ENCODE measurements around the gene CLEC2A.

DNA sequence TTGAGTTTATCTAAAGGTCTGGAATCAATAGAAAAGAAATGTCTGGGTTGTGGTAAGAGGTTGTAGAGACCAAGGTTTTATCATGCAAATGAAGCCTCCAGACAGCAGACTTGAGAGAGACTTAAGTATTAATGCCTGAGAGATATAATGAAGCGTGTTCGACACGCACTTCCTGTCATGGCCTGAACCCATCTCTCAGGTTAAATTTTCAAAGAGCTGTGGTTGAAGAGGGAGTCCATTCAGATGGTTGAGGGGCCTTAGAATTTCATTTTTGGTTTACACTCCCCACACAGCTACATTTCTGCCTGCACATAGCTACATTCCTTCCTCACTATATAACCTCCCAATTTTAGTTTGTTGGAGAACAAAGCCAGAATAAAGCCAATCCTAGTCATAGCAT is 28.9 kb upstream of the CLEC2A start:
- TF ChIP-seq, protein P1, sequence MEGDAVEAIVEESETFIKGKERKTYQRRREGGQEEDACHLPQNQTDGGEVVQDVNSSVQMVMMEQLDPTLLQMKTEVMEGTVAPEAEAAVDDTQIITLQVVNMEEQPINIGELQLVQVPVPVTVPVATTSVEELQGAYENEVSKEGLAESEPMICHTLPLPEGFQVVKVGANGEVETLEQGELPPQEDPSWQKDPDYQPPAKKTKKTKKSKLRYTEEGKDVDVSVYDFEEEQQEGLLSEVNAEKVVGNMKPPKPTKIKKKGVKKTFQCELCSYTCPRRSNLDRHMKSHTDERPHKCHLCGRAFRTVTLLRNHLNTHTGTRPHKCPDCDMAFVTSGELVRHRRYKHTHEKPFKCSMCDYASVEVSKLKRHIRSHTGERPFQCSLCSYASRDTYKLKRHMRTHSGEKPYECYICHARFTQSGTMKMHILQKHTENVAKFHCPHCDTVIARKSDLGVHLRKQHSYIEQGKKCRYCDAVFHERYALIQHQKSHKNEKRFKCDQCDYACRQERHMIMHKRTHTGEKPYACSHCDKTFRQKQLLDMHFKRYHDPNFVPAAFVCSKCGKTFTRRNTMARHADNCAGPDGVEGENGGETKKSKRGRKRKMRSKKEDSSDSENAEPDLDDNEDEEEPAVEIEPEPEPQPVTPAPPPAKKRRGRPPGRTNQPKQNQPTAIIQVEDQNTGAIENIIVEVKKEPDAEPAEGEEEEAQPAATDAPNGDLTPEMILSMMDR (IDR thresholded peaks at IDR 0.05; ENCODE audit: poor library complexity, severe bottlenecking), result no peak
- TF ChIP-seq EP300 (conservative IDR thresholded peaks at IDR 0.05; ENCODE audit: poor library complexity, severe bottlenecking) (no peak), POLR2AphosphoS5 (IDR thresholded peaks at IDR 0.05) (no peak), TAF1 (IDR thresholded peaks at IDR 0.05; ENCODE audit: low read depth) (no peak), SMC3 (conservative IDR thresholded peaks at IDR 0.05; ENCODE audit: poor library complexity) (no peak), RAD21 (conservative IDR thresholded peaks at IDR 0.05) (no peak), MXI1 (conservative IDR thresholded peaks at IDR 0.05; ENCODE audit: poor library complexity, severe bottlenecking) (no peak)

Measured in neural cell (in vitro differentiated cells).